Measurements from ENCODE around the gene DBNDD2.
A peak's percentile ranks its signal among the peaks of the same experiment; 100 is the strongest.

The DBNDD2 gene

GRCh38 chr20:45429618-45430017, 21.5 kb downstream of the DBNDD2 start:
- no peak for TF ChIP-seq JUND (IDR thresholded peaks at IDR 0.05; ENCODE audit: low read depth)
- in situ Hi-C loops (cut with HindIII; ENCODE audit: low pct_unique_long_range_greater_than_20kb, low sequenced_read_pairs), result no loop called here
- DNase-seq (ENCODE audit: low read depth in 1 of 2, low spot score in 1 of 2), result no peak

GRCh38 chr20:45432294-45432693, 24.2 kb downstream of the DBNDD2 start:
- in situ Hi-C loops (cut with HindIII; ENCODE audit: low pct_unique_long_range_greater_than_20kb, low sequenced_read_pairs), result no loop called here
- no peak for DNase-seq (ENCODE audit: low read depth in 1 of 2, low spot score in 1 of 2)
- TF ChIP-seq JUND (IDR thresholded peaks at IDR 0.05; ENCODE audit: low read depth), result no peak

GRCh38 chr20:45433316-45433715, 25.2 kb downstream of the DBNDD2 start:
- in situ Hi-C loops (cut with HindIII; ENCODE audit: low pct_unique_long_range_greater_than_20kb, low sequenced_read_pairs), result no loop called here
- DNase-seq (ENCODE audit: low read depth in 1 of 2, low spot score in 1 of 2), result no peak

GRCh38 chr20:45433976-45434375, 25.9 kb downstream of the DBNDD2 start:
- no peak for DNase-seq (ENCODE audit: low read depth in 1 of 2, low spot score in 1 of 2)
- TF ChIP-seq JUND (IDR thresholded peaks at IDR 0.05; ENCODE audit: low read depth), result no peak
- in situ Hi-C loops (cut with HindIII; ENCODE audit: low pct_unique_long_range_greater_than_20kb, low sequenced_read_pairs), result no loop called here

More at GRCh38 chr20:45433316-45433715, 25.2 kb downstream of the DBNDD2 start:
- TF ChIP-seq JUND (IDR thresholded peaks at IDR 0.05; ENCODE audit: low read depth), result no peak

GRCh38 chr20:45436732-45437485, 28.8 kb downstream of the DBNDD2 start:
- peak; percentile 86 to 88 for DNase-seq (ENCODE audit: low read depth in 1 of 2, low spot score in 1 of 2)
- in situ Hi-C loops (cut with HindIII; ENCODE audit: low pct_unique_long_range_greater_than_20kb, low sequenced_read_pairs), result no loop called here
- no peak for TF ChIP-seq JUND (IDR thresholded peaks at IDR 0.05; ENCODE audit: low read depth)

DNA sequence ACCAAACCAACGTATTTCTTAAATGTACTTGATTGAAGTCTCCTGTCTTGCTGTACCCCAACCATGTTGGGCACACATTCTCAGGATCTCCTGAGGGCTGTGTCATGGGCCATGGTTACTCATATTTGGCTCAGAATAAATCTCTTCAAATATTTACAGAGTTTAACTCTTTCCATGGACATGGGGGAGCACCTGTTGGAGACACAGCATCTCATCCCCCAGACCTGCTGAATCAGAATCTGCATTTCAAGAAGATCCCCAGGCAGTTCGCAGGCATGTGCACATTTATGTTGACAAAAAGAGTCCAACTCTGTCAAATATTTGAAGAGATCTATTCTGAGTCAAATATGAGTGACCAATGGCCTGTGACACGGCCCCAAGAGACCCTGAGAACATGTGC, 32.3 kb downstream of the DBNDD2 start:
- DNase-seq (ENCODE audit: low read depth in 1 of 2, low spot score in 1 of 2), result no peak
- no peak for TF ChIP-seq JUND (IDR thresholded peaks at IDR 0.05; ENCODE audit: low read depth)
- in situ Hi-C loops (cut with HindIII; ENCODE audit: low pct_unique_long_range_greater_than_20kb, low sequenced_read_pairs), result no loop called here

DNA sequence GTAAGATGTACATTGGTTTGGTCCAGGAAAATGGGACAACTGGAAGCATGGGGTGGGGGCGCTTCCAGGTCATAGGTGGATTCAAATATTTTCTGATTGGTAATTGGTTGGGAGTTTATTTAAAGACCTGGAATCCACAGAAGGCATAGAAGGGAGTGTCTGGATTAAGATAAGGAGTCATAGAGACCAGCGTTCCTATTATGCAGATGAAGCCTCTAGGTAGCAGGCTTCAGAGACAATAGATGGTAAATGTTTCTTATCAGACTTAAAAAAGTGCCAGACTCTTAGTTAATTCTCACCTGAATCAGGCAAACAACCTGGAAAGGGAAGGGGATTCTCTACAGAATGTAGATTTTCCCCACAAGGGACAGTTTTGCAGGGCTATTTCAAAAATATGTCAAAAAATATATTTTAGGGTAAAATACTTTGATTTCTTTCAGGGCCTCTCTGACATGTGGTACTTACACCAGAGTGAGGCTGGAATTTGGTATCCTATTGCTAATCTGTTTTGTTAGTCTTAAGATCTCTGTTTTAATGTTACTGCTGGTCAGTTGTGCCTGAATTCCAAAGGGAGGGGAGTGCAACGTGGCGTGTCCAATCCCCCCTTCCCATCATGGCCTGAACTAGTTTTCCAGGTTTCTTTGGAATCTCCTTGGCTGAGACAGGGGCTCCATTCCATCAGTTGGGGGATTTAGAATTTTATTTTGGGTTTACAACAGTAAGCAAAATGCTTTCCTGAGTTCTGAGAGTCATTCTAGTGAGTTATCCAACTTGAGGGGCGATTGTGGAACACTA, 33.0 kb downstream of the DBNDD2 start:
- DNase-seq (ENCODE audit: low read depth in 1 of 2, low spot score in 1 of 2), result no peak
- in situ Hi-C loops (cut with HindIII; ENCODE audit: low pct_unique_long_range_greater_than_20kb, low sequenced_read_pairs), result no loop called here
- no peak for TF ChIP-seq JUND (IDR thresholded peaks at IDR 0.05; ENCODE audit: low read depth)

GRCh38 chr20:45441746-45442145, 33.7 kb downstream of the DBNDD2 start:
- no peak for DNase-seq (ENCODE audit: low read depth in 1 of 2, low spot score in 1 of 2)
- no peak for TF ChIP-seq JUND (IDR thresholded peaks at IDR 0.05; ENCODE audit: low read depth)
- in situ Hi-C loops (cut with HindIII; ENCODE audit: low pct_unique_long_range_greater_than_20kb, low sequenced_read_pairs), result no loop called here

GRCh38 chr20:45444050-45444449, 36.0 kb downstream of the DBNDD2 start:
- in situ Hi-C loops (cut with HindIII; ENCODE audit: low pct_unique_long_range_greater_than_20kb, low sequenced_read_pairs), result no loop called here
- DNase-seq (ENCODE audit: low read depth in 1 of 2, low spot score in 1 of 2), result no peak
- TF ChIP-seq JUND (IDR thresholded peaks at IDR 0.05; ENCODE audit: low read depth), result no peak

DNA sequence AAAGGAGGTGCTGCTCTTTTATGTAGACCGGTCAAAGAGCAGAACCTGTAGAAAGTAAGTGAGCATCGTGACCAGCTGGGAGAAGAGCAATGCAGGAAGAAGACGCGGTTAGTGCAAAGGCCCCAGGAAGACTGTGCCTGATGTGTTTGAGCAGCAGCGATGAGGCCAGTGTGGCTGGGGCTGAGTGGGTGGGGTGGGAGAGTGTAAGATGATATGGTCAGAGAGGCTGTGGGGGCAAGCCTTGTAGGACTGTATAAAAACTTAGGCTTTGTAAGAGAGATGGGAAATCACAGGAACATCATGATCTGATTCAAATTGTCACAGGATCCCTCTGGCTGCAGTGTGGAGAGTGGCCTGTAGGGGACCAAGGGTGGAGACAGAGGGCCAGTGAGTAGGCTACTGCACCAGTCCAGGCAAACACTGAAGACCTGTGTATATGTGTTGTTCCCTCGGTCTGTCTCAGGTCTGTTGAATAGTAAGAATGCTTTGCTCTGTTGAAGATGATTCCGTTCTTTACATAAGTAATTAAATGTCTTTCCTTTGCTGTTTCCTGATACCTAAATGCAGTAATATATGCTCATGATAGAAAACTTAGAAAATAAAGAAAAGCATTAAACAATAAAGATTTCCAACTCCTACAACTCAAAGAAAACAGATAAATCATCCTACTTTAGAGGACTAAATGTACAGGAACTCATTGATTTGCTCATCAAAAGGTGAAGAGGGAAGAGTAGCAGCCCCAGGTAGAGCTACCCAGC, 37.9 kb downstream of the DBNDD2 start:
- TF ChIP-seq JUND (IDR thresholded peaks at IDR 0.05; ENCODE audit: low read depth), result no peak
- in situ Hi-C loops (cut with HindIII; ENCODE audit: low pct_unique_long_range_greater_than_20kb, low sequenced_read_pairs), result no loop called here
- peak; percentile 73 to 77 for DNase-seq (ENCODE audit: low read depth in 1 of 2, low spot score in 1 of 2)

DNA sequence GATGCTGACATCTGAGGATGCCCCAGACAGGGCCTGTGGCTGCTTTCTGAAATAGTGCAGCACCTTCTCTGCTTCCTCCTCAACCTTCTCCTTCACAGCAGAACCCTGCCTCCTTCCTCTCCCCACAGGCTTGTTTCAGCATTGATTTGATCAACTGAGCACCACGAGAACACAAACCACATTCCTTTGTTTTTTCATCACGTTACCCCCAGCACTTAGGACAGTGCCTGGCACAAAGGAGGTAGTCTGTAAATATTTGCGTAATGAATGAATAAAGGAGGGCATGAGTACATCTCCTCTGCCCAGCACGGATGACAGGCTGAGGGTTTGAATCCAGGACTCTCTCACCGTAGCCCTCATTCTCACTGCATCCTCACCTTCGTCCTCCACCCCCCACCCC, 40.2 kb downstream of the DBNDD2 start:
- in situ Hi-C loops (cut with HindIII; ENCODE audit: low pct_unique_long_range_greater_than_20kb, low sequenced_read_pairs), result no loop called here
- TF ChIP-seq JUND (IDR thresholded peaks at IDR 0.05; ENCODE audit: low read depth), result no peak
- peak in 1 of 2 experiments; percentile 69 for DNase-seq (ENCODE audit: low read depth in 1 of 2, low spot score in 1 of 2)

GRCh38 chr20:45449528-45449927, 41.4 kb downstream of the DBNDD2 start:
- in situ Hi-C loops (cut with HindIII; ENCODE audit: low pct_unique_long_range_greater_than_20kb, low sequenced_read_pairs), result no loop called here
- no peak for DNase-seq (ENCODE audit: low read depth in 1 of 2, low spot score in 1 of 2)
- no peak for TF ChIP-seq JUND (IDR thresholded peaks at IDR 0.05; ENCODE audit: low read depth)

All from T47D (cell line).